NCI-H2227 (cell line): ENCODE data around the gene CDH16.
"Not testable (repeated sequence)": the region's sequence is repeated elsewhere in the genome, so short reads cannot be mapped to it uniquely, and the experiment has no call there.

ENCODE experiments used
- DNase-seq: peaks from one replicate; lab custom pipeline; 2025; ENCODE audit not compliant: unreplicated experiment; lab: John Stamatoyannopoulos, UW

Gene CDH16

GRCh38 chr16:66898933-66899309, 19.8 kb downstream of the CDH16 start:
- no peak for DNase-seq

- no peak for DNase-seq
Measured at GRCh38 chr16:66898207-66898606, 20.5 kb downstream of the CDH16 start.

- DNase-seq, result not testable (repeated sequence)
Measured at GRCh38 chr16:66896682-66897081, 22.0 kb downstream of the CDH16 start.

- no peak for DNase-seq
Measured at GRCh38 chr16:66895999-66896398, 22.7 kb downstream of the CDH16 start.

- no peak for DNase-seq
Measured at GRCh38 chr16:66895689-66895979, 23.1 kb downstream of the CDH16 start.

- DNase-seq, result peak; percentile 76
Measured at GRCh38 chr16:66894948-66895688, 23.6 kb downstream of the CDH16 start.

GRCh38 chr16:66894055-66894454, 24.6 kb downstream of the CDH16 start:
- no peak for DNase-seq

GRCh38 chr16:66891797-66892196, 26.9 kb downstream of the CDH16 start:
- DNase-seq, result no peak

- DNase-seq, result no peak
Measured at GRCh38 chr16:66891360-66891759, 27.3 kb downstream of the CDH16 start.

- DNase-seq, result no peak
Measured at GRCh38 chr16:66890799-66891198, 27.9 kb downstream of the CDH16 start.

GRCh38 chr16:66889622-66890021, 29.1 kb downstream of the CDH16 start:
- no peak for DNase-seq

GRCh38 chr16:66888647-66889615, 29.8 kb downstream of the CDH16 start:
- no peak for DNase-seq

- DNase-seq, result no peak
Measured at GRCh38 chr16:66886914-66887313, 31.8 kb downstream of the CDH16 start.

- no peak for DNase-seq
Measured at GRCh38 chr16:66886321-66886720, 32.4 kb downstream of the CDH16 start.

GRCh38 chr16:66885491-66885890, 33.2 kb downstream of the CDH16 start:
- DNase-seq, result no peak

- DNase-seq, result no peak
Measured at GRCh38 chr16:66882702-66883101, 36.0 kb downstream of the CDH16 start.

- no peak for DNase-seq
Measured at GRCh38 chr16:66881964-66882508, 36.6 kb downstream of the CDH16 start.

- no peak for DNase-seq
Measured at GRCh38 chr16:66881560-66881959, 37.1 kb downstream of the CDH16 start.

GRCh38 chr16:66881014-66881417, 37.7 kb downstream of the CDH16 start:
- DNase-seq, result no peak

GRCh38 chr16:66880288-66881013, 38.2 kb downstream of the CDH16 start, which contains the start of gene PDP2:
TSS of gene PDP2 (plus strand) at chr16:66880515. CDS start at chr16:66884285, 3,770 bp downstream.
- DNase-seq, result peak; percentile 95

GRCh38 chr16:66878067-66878466, 40.6 kb downstream of the CDH16 start:
- DNase-seq, result no peak
